Ovary (tissue), 9 donors: ENCODE measurements around the gene PRKCQ. TPM values are rescaled to one million over a fixed set of nuclear protein-coding genes. Genes with fewer than 3 reads are reported as not detected.

Source experiments
- DNase-seq, 5 donors: peaks; one replicate each; pipeline ENCODE4 v3.0.0-alpha.2; 2019 to 2020
- H3K27ac ChIP-seq, 2 donors: fragments of 200-600 bp; one replicate each; pipeline versions ENCODE4 v1.5.1 to v1.8.0; 2019 to 2022
- H3K27me3 ChIP-seq: fragments of 200-600 bp; one replicate; pipeline ENCODE4 v1.8.0; 2022
- H3K36me3 ChIP-seq: fragments of 200-600 bp; sonication (generic); one replicate; pipeline ENCODE4 v1.5.1; 2019
- H3K4me1 ChIP-seq: one replicate; pipeline ENCODE4 v1.8.1; 2013; ENCODE audit warnings: mild to moderate bottlenecking, moderate library complexity; ENCODE audit not compliant: insufficient read depth
- H3K4me3 ChIP-seq: fragments of 200-600 bp; sonication (generic); one replicate; pipeline ENCODE4 v1.5.1; 2017
- H3K9me3 ChIP-seq, 2 donors: fragments of 200-600 bp in 1 of 2; sonication (generic) in 1 of 2; one replicate each; pipeline versions ENCODE4 v1.5.1 to v1.8.1; 2013 to 2019; ENCODE audit warnings: mild to moderate bottlenecking in 1 of 2, moderate library complexity in 1 of 2
- EP300 ChIP-seq: sonication (generic); formaldehyde crosslinking; IDR thresholded peaks from one replicate; pipeline ENCODE4 v1.6.1; 2017; ENCODE audit warnings: antibody characterized with exemption
- POLR2A ChIP-seq: fragments of 450-650 bp; IDR thresholded peaks from one replicate; pipeline ENCODE4 v1.6.1; 2017; ENCODE audit warnings: antibody characterized with exemption, mild to moderate bottlenecking, moderate library complexity
- WGBS, 3 donors: extraction: QIAGEN DNeasy Blood & Tissue Kit in 1 of 3; methylation state at CpG; one replicate each; pipeline versions ENCODE4 v1.1.5 to v1.1.7; 2013 to 2017; 5-methylcytosine and 5-hydroxymethylcytosine counted together
- intact Hi-C, 4 donors: fragments of 100-400 bp; cut with DNase I; formaldehyde crosslinking; loops; one replicate each; pipeline versions ENCODE4 v1.11.0 to v1.15.1; 2022 to 2023
- polyA plus RNA-seq, 2 donors: library from polyadenylated mRNA; stranded (reverse); fragments of 200-250 nt in 1 of 2; fragments of 350-450 nt in 1 of 2; fragmentation: Illumina TruSeq in 1 of 2; extraction: RNeasy Lipid Tissue Mini Kit (QIAGEN cat#74804) in 1 of 2; gene quantifications; one replicate each; pipeline ENCODE4 v1.2.3, GENCODE V29; 2013 to 2014
- total RNA-seq, 7 donors: library from RNA; depleted of rRNA in 2 of 7; stranded (reverse); fragments of >200 nt in 2 of 7; fragmentation: NEBNext Ultra II Directional in 3 of 7; extraction: Animal tissue kit (Norgen Biotek cat#: 25700) in 3 of 7; gene quantifications; one replicate each; pipeline versions ENCODE4 v1.1.0 to v1.2.4, GENCODE V29; 2016 to 2023
- TF ChIP-seq, protein P1 (sequence below), 3 donors: fragments of 450-650 bp in 2 of 3; fragments of 200-600 bp in 1 of 3; IDR thresholded peaks; one replicate each; pipeline versions ENCODE4 v1.5.1 to v1.8.0; 2016 to 2022; ENCODE audit warnings: antibody characterized with exemption in 3 of 3, mild to moderate bottlenecking in 1 of 3
- donor health status: DM: no; HTN: no; CAD: no; lungs with moderate emphysema.
- donor health status: DM: no; HTN: no; CAD: no.
- donor health status: Bipolar disorder and iron deficiency.
- donor health status: DM: yes; HTN: yes; CAD: no.
- donor health status: DM: no; HTN: no; CAD: no.
- donor health status: DM: yes; HTN: yes; CAD: no.

PRKCQ gene
- total and polyA plus RNA-seq, 9 donors = 0.71 to 3.6 (median 1.1) TPM

- no peak for DNase-seq
- Histone ChIP-seq H3K4me1 (no peaks in the 10 kb centered on the region), H3K4me3 (no peak overlapping the region), H3K36me3 (no peaks in the 10 kb centered on the region), H3K27ac (no peak overlapping the region), H3K9me3 (no peaks in the 10 kb centered on the region), H3K27me3 (no peaks in the 10 kb centered on the region)
- intact Hi-C loops = no loop called here
- no peak for TF ChIP-seq POLR2A
- WGBS, 3 donors = 88 to 92% (median 91%) methylated on average over 5 of the region's 5 CpGs
These were observed 92.2 kb downstream of the PRKCQ start for GRCh38 chr10:6487920-6488319.

GRCh38 chr10:6486309-6486708 is 93.8 kb downstream of the PRKCQ start:
- no peak for DNase-seq
- TF ChIP-seq POLR2A (no peak), EP300 (no peak)
- TF ChIP-seq, protein P1, sequence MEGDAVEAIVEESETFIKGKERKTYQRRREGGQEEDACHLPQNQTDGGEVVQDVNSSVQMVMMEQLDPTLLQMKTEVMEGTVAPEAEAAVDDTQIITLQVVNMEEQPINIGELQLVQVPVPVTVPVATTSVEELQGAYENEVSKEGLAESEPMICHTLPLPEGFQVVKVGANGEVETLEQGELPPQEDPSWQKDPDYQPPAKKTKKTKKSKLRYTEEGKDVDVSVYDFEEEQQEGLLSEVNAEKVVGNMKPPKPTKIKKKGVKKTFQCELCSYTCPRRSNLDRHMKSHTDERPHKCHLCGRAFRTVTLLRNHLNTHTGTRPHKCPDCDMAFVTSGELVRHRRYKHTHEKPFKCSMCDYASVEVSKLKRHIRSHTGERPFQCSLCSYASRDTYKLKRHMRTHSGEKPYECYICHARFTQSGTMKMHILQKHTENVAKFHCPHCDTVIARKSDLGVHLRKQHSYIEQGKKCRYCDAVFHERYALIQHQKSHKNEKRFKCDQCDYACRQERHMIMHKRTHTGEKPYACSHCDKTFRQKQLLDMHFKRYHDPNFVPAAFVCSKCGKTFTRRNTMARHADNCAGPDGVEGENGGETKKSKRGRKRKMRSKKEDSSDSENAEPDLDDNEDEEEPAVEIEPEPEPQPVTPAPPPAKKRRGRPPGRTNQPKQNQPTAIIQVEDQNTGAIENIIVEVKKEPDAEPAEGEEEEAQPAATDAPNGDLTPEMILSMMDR (IDR thresholded peaks at IDR 0.05) = no peak
- Histone ChIP-seq H3K9me3 (no peaks in the 10 kb centered on the region), H3K4me1 (no peaks in the 10 kb centered on the region), H3K27me3 (no peaks in the 10 kb centered on the region), H3K36me3 (no peaks in the 10 kb centered on the region), H3K27ac (no peak overlapping the region), H3K4me3 (no peak overlapping the region)
- WGBS, 3 donors = 85 to 88% (median 87%) methylated on average over 6 of the region's 6 CpGs
- intact Hi-C loops = no loop called here

DNA sequence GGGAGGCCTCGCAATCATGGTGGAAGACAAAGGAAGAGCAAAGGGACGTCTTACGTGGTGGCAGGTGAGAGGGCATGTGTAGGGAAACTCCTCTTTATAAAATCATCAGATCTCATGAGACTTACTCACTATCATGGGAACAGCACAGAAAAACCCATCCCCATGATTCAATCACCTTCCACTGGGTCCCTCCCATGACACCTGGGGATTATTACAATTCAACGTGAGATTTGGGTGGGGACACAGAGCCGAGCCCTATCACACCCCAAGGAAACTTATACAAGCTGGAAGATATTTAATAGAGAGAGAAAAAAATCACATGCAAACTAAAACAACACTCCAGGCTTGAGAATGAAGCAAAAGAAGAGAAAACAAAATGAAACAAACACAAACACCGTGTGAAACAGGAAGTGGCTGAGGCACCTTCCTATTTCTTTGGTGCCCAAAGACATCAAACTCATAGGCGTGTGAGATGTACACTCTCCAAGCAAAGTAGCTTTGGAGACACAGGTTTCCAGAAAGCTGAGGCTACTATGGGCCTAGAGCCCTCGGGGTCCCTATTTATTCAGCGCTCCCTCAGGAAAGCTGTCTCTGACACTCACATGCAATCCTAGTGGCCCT is 97.2 kb downstream of the PRKCQ start:
- Histone ChIP-seq H3K9me3 (no peaks in the 10 kb centered on the region), H3K4me3 (no peak overlapping the region), H3K27ac (no peak overlapping the region), H3K27me3 (no peaks in the 10 kb centered on the region), H3K36me3 (no peaks in the 10 kb centered on the region), H3K4me1 (no peaks in the 10 kb centered on the region)
- intact Hi-C loops = no loop called here
- WGBS, 3 donors = 91 to 95% (median 93%) methylated on average over 9 of the region's 9 CpGs
- no peak for DNase-seq
- TF ChIP-seq EP300 = no peak

- no peak for TF ChIP-seq EP300
- TF ChIP-seq POLR2A = no peak
- TF ChIP-seq, protein P1 (IDR thresholded peaks at IDR 0.05) = no peak
- H3K27me3 ChIP-seq = no peaks in the 10 kb centered on the region
- intact Hi-C loops = no loop called here
- 94 to 96% (median 95%) methylated on average over 8 of the region's 8 CpGs for WGBS, 3 donors
- DNase-seq = no peak
- H3K4me3 ChIP-seq = no peak overlapping the region
- no peaks in the 10 kb centered on the region for H3K36me3 ChIP-seq
- peaks cover 2% of the 10 kb centered on the region for H3K4me1 ChIP-seq
- H3K9me3 ChIP-seq = no peaks in the 10 kb centered on the region
- no peak overlapping the region for H3K27ac ChIP-seq
These were observed 101.4 kb downstream of the PRKCQ start for GRCh38 chr10:6478722-6479121.

GRCh38 chr10:6476989-6477388 is 103.1 kb downstream of the PRKCQ start:
- H3K4me1 ChIP-seq = peaks cover 2% of the 10 kb centered on the region
- no peaks in the 10 kb centered on the region for H3K36me3 ChIP-seq
- TF ChIP-seq EP300 (no peak), POLR2A (no peak)
- TF ChIP-seq, protein P1 (IDR thresholded peaks at IDR 0.05) = no peak
- no peak overlapping the region for H3K27ac ChIP-seq
- WGBS, 3 donors = 44 to 57% (median 49%) methylated on average over 2 of the region's 2 CpGs
- no peak overlapping the region for H3K4me3 ChIP-seq
- intact Hi-C loops = no loop called here
- H3K9me3 ChIP-seq = no peaks in the 10 kb centered on the region
- no peak for DNase-seq
- H3K27me3 ChIP-seq = no peaks in the 10 kb centered on the region
